SK-N-SH treated with all-trans-retinoic acid at 6 μM for 48 hours (cell line): Measurements from ENCODE around the gene CDH4.

Experiments used
- CREB5 ChIP-seq: fragments of 250-450 bp; sonication (Bioruptor Pico); IDR thresholded peaks from 2 replicates; pipeline ENCODE4 v1.5.1; 2020; ENCODE audit warnings: low read depth, mild to moderate bottlenecking, moderate library complexity
- CSRNP3 ChIP-seq: fragments of 250-450 bp; sonication (Bioruptor Pico); IDR thresholded peaks from 2 replicates; pipeline ENCODE4 v1.5.1; 2021; ENCODE audit warnings: mild to moderate bottlenecking, moderate library complexity
- GLIS3 ChIP-seq: fragments of 250-450 bp; sonication (Bioruptor Pico); IDR thresholded peaks from 2 replicates; pipeline ENCODE4 v1.5.0; 2020; ENCODE audit warnings: mild to moderate bottlenecking, moderate library complexity
- PATZ1 ChIP-seq: fragments of 250-450 bp; sonication (Bioruptor Pico); IDR thresholded peaks from 2 replicates; pipeline ENCODE4 v1.8.0; 2020; ENCODE audit warnings: mild to moderate bottlenecking, moderate library complexity, borderline replicate concordance
- TCF4 ChIP-seq: fragments of 250-450 bp; sonication (Bioruptor Pico); IDR thresholded peaks from 2 replicates; pipeline ENCODE4 v1.8.0; 2021; ENCODE audit warnings: mild to moderate bottlenecking, moderate library complexity, borderline replicate concordance
- TOX ChIP-seq: fragments of 250-450 bp; sonication (Bioruptor Pico); IDR thresholded peaks from 2 replicates; pipeline ENCODE4 v1.8.0; 2021; ENCODE audit warnings: mild to moderate bottlenecking, moderate library complexity, borderline replicate concordance
- ZC3H10 ChIP-seq: fragments of 250-450 bp; sonication (Bioruptor Pico); IDR thresholded peaks from 2 replicates; pipeline ENCODE4 v1.5.1; 2021; ENCODE audit warnings: mild to moderate bottlenecking, moderate library complexity
- ZFP30 ChIP-seq: fragments of 450-650 bp; formaldehyde crosslinking; IDR thresholded peaks from 2 replicates; pipeline ENCODE4 v1.5.0; 2022; ENCODE audit warnings: mild to moderate bottlenecking, moderate library complexity
- ZNF8 ChIP-seq: fragments of 450-650 bp; formaldehyde crosslinking; IDR thresholded peaks from 2 replicates; pipeline ENCODE4 v1.5.0; 2020; ENCODE audit warnings: mild to moderate bottlenecking, moderate library complexity

- no peak for TF ChIP-seq ZNF8 (CRISPR knock-in tag)
- no peak for TF ChIP-seq GLIS3 (CRISPR knock-in tag)
- TF ChIP-seq TOX: no peak
- TF ChIP-seq CSRNP3 (CRISPR knock-in tag): no peak
- TF ChIP-seq PATZ1 (CRISPR knock-in tag): no peak
- TF ChIP-seq CREB5 (CRISPR knock-in tag): no peak
- no peak for TF ChIP-seq ZFP30 (CRISPR knock-in tag)
- TF ChIP-seq ZC3H10: no peak
- TF ChIP-seq TCF4 (CRISPR knock-in tag): no peak
These were observed 142.2 kb downstream of the CDH4 start for GRCh38 chr20:61394088-61394799.
